ENCODE measurements around the gene RBMS3.
"Not testable (repeated sequence)": the region's sequence is repeated elsewhere in the genome, so short reads cannot be mapped to it uniquely, and the experiment has no call there.

The RBMS3 gene

DNA sequence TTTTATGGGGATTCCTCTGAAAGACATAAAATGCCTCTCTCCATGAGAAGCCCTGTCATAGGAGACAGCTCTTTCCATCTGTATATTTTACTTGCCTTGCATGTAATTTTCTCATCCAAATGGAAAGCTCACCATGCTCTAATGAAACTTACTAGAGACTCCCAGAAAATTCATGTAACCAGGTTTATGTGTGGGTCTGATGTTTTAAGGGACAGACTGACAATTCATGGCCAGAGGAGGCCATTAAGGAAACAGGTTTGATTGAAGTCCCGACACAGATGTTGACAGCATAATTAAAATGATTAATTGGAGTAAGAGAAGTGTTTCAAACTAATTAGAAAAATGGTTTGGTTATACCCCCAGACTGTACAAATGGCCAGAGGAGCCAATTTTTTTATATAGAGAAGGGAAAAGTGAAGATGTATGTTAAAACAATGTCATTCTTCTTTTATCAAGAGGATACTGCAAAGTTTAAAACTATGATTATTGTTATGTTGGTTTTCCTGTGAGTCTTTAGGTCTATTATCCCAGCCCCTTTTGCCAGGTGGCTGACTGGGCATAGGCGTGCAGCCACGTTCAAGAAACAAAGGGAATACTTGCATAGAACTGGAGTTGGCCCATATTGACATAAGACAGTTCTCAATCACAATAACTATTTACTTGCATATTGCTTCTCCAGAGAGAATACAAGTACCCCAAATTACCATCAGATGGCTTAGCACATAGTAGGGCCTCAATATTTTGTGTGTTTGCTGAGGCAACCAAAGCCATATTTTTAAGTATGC, 64.8 kb downstream of the RBMS3 start:
- DNase-seq = no peak

DNA sequence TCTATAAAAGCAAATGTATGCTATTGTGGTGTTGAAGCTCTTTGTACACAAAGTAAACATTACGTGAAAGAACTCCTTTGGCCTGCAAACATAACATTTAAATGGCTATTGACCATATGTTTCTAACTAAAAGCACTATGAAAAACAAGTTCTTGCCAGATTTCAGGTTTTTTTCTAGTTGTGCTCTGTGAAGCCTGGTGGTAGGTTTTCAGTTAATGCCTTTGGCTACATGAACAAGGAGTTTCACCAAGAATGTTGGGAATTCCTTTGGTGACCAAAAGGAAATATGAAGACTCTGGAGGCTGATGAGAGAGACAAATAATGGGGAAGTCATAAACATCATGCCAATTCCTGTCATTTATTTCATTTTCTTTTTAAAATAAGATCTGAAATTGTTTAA, 66.0 kb downstream of the RBMS3 start:
- DNase-seq = no peak

DNA sequence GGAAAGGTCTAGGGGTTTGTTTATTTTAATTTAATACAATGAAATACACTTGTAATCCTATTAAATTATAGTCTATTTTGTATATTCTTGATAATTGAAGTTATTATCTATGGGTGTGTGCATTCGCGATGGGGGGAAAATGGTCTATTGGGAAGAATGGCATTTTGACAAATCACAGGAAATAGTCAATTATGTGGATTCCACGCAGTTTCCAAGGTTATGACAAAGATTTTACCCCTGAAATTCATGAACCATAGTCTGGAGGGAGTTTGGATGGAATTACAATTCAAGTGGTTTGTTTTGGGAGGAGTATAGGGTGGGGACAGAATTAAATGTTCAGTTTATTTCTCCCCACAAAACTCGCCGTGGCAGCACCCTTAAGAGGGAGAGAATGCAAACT, 66.5 kb downstream of the RBMS3 start:
- no peak for DNase-seq

DNA sequence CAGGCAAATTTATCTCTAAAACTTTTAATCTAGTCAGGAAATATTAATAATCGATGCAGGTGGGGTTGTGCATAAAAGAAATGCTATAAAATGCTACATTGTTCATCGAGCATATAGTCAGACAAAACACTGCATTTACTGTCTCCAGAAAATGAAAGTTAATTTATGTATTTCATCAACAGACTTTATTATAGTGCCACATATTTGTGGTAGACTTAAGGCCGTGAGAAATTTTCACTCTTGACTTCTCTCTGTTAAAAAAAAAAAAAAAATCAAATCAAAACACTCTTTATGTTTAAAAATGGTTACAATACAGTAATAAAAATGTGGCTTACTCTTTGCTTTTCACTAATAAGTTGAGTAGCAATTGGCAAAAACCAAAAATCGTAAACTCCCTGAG, 67.4 kb downstream of the RBMS3 start:
- DNase-seq = no peak

DNA sequence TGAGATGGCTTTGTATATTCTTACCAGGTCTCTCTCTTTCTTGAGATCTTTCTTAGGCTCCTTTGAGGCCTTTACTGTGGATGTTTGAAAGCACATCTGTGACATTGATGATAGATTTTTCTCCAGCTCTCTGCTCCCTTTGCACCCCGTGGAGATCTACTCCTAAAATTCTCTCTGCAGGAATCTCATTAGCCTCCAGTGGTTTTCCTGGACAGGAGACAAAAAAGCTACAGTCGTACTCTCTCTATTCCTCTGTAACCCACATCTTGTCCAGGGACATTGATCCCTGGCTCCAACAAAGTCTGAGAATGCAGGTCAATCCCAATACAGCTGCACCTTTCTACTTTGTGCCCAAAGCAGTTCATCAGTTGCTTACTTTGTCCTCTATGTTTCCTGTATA, 68.2 kb downstream of the RBMS3 start:
- no peak for DNase-seq

DNA sequence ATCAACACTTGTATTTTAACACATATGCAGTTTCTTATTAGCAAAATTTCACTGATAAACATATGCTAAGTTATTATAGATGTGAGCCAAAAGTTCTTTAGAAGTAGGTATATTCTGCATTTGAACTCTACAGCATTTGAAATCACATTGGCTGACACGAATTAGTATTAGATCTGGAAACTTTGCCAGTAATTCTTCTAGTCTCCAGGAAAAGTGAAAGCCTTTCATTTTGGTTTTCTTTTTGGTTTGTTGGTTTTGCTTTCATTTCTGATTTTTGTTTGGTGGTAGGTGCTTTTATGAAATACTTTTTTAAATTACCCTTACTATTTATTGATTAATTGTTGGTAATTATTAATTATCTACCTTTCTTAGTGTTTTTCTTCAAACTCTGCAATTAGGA, 72.9 kb downstream of the RBMS3 start:
- no peak for DNase-seq

DNA sequence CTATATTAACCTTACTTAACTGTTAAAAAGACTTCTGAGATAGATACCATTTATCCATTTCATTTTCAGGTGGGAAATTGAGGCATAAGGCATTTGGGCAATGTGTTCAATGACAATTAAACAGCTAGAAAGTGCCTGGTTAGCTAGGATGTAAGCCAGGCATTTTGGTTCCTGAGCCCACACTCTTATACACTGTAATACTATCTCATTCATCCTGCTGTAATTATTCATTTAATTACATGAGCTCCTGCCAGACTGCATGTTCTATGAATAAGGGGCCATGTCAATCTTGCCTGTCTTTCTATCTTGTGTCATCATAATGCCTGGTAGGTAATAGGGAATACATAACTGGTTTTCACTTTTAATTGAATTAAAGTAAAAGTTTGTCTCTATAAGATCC, 74.0 kb downstream of the RBMS3 start:
- no peak for DNase-seq

DNA sequence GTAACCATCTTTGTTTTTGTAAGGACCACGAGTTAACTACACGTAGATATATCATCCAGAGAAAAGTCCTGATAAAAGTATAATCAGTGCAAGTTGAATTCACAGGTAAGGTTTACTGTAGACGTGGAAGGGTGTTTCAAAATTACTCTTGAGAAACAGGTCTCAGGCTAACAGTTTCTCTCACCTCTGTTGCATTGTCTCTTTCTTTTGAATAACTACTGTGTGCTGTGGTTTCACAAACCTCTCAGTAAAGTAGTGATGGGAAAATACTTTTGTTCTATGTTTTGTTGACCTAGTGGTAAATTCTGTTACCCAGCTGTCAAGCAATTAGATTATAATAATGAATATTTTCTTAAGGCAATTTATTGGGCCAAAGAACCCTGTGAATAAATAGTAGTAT, 75.2 kb downstream of the RBMS3 start:
- no peak for DNase-seq

DNA sequence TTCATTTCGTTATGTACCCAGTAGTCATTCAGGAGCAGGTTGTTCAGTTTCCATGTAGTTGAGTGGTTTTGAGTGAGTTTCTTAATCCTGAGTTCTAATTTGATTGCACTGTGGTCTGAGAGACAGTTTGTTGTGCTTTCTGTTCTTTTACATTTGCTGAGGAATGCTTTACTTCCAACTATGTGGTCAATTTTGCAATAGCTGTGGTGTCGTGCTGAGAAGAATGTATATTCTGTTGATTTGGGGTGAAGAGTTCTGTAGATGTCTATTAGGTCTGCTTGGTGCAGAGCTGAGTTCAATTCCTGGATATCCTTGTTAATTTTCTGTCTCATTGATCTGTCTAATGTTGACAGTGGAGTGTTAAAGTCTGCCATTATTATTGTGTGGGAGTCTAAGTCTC, 79.4 kb downstream of the RBMS3 start:
- DNase-seq = not testable (repeated sequence)

DNA sequence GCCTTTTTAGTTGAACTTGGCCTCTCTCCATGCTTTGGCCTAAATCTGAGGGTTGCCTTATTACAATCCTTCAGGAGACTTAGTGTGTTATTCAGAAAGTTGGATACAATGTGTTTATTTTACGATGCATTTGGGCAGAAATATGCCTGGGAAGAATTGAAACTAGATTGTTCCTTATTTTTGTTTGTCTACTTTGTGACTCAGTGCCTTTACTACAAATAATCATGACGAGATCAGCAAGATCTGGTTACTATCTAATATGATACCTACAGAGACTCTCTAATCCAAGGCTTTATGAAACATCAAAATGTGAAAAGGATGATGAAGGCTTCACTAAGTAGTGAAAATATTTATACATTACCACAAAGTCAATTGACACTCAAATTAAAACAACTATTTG, 82.2 kb downstream of the RBMS3 start:
- DNase-seq = no peak

DNA sequence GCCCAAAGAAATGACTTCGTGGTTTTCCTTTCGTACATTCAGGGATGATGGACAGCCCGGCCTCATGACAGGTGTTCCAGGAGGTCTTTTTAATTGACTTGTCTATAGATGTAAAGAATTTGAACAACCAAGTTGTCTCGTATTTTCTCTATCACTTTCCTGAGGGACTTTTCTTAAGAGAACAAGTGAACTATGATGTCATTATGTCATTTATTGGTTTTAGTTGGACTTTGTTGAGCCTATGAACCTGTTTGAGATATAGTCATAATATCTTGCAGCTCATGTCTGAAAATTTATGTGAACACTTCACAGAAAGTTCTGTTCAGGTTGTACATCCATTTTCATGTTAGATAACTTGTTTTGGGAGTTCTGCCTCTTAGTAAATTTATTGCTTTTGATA, 89.2 kb downstream of the RBMS3 start:
- DNase-seq = no peak

DNA sequence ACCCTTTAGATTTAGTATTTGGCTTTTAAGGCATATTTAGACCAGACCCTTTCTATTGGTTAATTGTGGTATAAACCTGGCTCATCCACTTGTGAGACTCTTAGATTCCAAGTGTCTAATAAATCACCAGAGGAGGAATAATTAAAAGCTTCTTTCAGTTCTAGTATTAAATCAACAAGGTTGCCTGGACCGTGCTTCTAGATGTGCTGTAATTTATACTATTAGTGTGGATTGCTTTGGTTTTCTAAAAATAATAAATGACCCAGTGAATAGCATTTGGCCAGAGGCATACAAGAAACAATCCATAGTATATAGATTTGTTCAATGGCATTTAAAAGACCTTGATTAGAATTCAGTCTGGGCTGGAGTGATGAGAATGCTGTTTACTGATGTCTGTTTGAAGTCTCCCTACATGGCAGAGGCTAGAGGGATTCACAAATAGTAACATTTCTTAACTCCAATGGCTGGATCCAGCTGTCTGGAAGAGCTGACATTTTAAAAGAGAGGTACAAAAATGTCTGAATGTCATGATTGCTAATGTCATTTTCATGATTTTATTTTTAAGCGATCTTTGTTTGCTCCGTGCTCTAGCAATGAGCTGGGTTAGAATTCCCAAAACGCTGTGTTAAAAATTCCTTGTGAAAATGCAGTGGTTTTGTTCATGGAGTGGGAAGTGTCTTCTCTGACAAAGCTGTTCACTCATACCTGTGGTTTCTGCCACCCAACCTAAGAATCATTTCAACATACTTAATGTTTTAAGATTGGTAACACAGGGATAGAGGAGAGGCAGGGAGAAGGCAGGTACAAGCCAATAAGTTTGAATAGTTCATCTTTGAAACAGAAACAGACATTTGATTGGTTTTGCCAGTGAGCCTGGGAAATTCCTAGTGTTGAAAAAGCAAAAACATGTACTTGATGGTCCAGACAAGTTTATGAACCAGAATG, 89.9 kb downstream of the RBMS3 start:
- DNase-seq = no peak

DNA sequence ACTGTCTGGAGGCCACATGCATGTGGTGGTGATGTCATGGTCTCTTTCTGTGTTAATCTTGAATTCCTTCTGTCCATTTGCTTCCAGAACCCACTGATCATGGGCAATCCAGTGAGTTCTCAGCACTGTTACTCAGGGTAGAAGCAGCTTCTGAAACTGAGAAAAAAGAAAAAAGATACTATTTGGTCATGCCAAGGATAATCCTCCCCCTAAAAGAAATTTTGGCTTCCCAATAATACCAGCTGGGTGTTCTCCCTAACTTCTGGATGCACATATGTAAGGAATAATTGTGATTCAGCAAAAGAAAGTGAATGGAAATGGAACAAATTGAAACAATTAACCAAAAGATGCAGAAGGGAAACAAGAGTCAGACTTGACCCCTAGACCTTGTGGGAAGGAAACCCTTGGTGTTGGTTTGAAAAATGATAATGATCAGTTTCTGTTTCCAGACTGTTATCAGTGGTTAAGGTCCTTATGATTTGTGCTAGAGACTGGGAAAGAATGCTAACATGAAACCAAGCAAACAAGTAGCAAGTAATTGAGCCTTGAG, 92.3 kb downstream of the RBMS3 start:
- DNase-seq = no peak

DNA sequence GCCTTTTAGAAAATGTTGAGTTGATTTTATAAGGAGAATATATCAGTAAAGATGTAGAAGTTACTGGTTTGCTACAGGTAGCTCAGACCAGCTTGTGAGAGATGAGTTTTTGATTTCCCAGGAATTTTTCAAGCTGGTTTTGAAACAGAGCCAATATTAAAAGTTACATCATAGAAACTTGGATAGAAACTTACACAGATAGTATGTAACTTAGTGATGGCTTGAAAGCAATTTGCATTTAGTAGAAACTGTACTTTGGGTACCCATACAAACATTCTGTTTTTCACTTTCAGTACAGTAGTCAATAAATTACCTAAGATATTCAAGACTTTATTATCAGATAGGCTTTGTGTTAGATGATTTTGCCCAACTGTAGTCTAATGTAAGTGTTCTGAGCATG, 93.4 kb downstream of the RBMS3 start:
- no peak for DNase-seq

DNA sequence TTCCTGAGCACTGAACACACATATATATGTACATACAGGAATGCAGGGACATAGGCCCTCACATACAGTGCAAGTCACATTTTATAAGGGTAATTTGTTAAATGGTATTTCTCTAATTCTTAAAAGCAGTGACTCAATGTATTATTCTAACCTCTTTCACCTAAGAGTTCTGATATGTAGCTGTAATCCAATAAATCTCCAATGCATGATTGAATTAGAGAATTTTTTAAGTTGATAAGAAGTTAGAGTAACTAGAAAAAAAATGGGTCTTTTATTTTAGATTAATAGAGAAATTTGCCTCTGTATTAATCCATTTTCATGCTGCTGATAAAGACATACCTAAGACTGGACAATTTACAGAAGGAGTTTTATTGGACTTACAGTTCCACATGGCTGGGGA, 98.2 kb downstream of the RBMS3 start:
- DNase-seq = no peak

DNA sequence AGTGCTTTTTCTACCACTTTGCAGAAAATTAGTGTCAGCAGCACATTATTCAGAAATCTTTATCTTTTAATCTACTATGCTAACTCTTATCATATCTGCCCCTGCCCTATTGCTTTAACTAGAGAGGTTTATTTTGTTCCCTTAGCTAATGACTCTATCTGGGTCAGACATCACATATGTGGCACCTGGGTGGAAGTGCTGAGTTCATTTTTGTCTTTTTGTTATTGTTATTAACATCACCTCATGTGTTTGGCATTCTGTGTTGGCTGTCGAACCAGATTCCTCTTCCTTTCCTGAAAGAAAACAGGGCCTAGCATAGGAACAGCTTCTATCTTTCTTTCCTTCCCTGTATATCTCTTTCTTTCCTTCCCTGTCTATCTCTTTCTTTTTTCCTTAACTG, 100.7 kb downstream of the RBMS3 start:
- DNase-seq = no peak

DNA sequence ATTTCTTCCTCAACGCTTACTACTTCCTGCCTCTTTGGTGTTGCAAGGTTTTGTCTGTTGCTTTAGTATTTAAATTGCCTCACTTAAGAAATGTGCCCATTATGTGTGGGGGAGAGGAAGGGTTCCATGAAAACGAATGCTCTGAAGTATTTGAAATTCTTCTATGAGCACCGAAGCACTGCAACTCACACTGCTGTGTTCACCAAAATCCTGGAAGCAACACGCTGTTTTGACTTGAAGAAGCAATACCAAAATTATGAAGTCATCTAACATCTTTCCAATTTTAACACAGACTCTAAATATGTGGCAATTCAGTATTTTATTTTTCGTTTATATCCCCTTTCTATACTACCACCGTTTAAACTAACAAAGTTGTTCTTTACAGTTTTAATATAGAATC, 101.5 kb downstream of the RBMS3 start:
- no peak for DNase-seq

DNA sequence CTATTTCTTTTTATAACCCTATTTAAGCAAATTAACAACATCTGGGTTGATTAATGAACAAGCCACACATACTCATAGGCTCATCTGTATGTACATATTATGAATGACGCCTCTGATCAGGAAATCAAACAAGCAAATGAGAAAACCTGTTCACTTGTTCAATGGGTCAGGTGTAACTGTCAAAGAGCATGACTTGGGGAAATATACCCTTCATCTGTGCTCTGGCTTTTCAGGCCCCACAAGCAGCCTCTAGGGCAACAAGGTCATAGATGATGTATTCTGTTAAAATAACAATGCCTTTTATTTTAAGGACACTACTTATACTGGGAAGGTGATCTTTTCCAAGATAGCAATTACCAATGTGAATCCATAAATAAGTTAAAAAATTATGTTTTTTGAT, 102.0 kb downstream of the RBMS3 start:
- no peak for DNase-seq

DNA sequence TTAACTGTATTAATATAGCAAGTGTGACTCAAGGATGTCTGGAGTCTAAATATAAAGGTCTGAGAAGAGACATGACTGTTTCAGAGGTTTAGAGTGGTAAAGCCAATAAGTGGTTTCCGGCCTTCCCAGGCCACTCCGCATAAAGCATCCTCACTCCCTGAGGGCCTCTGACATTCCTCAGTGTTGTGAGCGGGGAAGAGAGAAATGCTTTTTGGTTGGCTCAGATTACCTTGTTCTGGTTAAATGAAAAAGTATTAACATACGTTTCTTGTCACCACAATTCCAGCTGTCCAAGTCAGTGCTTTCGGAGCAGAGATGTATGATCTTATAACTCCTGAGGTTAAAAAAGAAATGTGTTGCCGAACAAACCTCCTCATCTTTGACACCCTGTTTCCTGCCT, 103.8 kb downstream of the RBMS3 start:
- DNase-seq = no peak

DNA sequence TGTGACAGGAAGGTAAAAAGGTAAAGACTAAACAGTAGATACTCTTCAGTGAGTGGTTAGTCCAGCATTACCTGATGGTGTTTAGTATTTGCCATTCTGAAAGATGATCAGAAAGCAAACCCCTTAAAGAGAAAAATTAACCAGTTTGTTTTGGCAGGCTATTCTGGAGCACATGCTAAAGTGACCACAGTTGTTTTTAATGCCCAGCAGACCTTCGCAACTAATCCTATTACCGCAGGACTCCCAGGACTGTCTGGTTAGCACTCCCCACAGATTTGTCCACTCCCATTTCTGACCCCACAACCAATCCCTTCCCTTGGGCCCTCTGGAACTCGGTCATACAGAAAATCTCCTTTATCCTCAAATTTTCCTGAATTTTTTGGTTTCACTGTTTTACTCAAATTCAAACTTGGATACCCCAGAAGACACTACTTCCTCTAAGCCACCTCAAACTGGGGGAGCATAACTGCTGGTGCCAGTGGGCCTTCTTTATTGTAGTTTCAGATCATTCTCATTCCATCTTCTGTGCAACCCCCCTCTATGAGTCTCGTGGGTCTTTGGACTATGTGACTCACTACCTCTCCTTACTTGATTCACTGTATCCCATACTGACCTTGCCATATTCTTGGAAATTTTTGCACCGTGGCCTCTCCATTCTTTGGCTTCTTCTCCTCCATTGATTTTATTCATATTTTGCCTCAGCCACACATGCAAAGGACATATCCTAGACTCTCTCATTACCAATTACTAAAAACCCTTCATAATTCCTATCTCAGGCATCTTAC, 104.4 kb downstream of the RBMS3 start:
- no peak for DNase-seq

DNA sequence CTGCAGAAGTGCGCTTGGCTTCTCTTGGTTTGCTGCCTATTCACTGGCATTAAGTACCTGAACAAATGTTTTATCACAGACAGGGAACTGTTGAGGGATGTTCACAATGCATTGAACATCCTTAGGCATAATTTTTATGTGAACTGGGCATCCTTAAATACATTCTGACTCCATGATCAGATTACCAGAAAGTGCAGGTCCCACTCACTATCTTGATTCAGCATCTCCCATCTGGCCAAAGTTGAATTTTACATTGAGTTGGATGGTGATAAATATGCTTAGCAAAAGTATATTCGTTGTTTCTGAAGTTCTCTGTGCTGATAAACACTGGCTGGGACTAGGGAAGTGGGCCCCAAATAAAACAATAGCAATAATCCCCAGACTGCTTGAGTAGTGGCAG, 108.5 kb downstream of the RBMS3 start:
- DNase-seq = no peak

DNA sequence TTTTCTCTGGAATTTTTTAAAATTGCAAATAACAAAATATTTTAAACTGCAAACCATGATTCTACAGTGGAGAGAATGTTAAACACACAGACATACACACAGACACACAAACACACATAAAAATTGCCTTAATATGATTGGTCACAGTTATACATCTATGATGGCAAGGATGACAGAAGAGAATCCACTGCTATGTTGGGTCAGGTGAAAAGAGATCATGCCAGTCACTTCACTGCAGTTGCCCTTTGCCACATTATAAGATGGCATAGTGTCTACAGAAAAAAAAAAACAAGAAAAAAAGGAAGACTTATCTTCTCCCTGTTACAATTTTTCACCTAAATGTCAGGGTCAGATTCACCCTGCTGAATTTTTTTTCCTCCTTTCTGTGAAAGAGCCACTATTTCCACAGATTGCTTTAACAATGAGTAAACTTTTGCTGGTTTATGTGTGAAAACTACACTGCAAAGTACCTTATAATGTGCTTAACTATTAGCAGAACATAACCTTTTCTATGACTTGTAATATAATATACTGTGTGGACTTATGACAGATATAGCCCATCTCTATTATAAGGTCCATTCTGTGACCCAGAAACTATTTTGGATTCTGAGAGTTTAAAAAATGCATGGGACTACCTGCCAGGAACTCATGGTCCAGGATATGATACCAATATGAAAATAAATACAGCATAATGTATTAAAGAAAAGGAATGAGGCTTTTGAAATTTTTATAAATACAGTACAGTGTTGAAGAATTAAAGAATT, 111.9 kb downstream of the RBMS3 start:
- no peak for DNase-seq
